Measurements from ENCODE around the gene IGFL1. TPM values are rescaled to one million over a fixed set of nuclear protein-coding genes. Genes with fewer than 3 reads are reported as not detected.
"Not testable (repeated sequence)": the region's sequence is repeated elsewhere in the genome, so short reads cannot be mapped to it uniquely, and the experiment has no call there.

Gene IGFL1
- total RNA-seq, 1 donor from 2014 or later = not detected

DNA sequence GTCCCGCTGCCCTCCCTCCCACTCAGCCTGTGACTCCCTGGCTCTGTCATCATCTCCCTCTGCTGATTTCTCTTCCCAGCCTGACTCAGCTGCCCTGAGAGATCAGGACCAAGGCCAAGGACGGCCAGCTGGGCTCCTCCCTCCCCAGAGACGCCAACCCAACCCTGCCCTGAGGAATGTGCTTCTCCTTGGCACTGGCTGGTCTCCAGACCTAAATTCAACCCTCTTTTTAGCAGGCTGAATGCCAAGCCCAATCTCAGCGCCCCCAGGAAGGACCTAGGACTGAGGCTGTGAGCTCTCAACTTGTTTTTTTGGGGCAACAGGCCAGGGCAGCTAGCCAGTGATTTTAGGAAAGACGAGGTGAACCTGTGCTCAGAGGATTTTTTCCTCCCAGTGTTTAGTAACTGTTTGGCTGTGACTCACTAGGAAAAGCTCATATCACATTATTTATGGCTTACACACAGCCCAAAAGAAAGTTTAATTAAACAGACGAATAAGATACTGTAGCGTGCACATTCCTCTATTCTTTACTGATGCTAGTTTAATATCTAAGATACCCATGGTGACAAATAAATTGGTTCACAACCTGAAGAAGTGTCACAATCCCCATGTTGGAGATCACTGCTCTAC lies 7.4 kb upstream of the IGFL1 start:
- peak in 1 of 2 donors; percentile 8 for DNase-seq (ENCODE audit: low read depth in 2 of 2)

- not testable (repeated sequence) for DNase-seq (ENCODE audit: low read depth in 2 of 2)
Measured at GRCh38 chr19:46223787-46224186, 5.8 kb upstream of the IGFL1 start.

DNA sequence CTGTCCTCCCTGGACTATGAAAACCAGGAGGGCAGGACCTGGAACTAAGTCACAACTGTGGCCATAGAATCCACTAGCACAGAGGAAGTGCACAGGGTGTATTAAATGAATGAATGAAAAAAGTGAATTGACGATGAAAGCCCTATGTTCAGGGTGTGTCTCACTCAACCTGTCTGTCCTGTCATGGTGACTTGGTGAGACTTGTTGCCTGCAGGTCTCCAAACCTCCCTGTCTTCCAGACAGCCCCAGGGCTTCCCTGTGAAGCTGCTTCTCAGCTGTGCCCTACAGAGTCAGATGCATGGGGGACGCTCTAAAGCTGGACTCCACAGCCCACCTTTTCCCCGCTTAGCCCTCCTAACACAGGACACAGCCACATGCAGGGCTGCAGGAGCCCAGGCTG lies 4.8 kb upstream of the IGFL1 start:
- DNase-seq (ENCODE audit: low read depth in 2 of 2) = no peak

DNA sequence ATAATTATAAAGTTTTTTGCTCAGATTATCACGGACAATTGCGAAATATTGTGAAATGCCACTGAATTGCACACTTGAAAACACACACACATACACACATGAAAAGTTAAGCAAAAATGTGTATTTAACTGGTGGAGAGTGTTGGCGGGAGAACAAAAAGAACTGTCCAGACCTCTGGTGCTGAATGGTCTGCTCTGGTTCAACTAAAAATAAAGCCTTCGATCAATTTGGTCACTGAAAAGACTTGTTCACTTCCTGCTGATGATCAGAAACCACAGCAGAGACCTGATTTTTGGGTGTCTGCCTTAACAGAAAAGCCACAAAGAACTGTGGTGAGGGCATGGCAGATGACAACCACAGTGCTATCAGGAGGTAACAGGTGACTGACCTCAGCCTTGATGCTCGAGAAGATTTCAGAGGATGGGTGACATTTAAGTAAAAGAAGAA lies 4.0 kb upstream of the IGFL1 start:
- peak; percentile 10 to 16 for DNase-seq (ENCODE audit: low read depth in 2 of 2)

GRCh38 chr19:46226438-46226973 lies 3.0 kb upstream of the IGFL1 start:
- no peak for DNase-seq (ENCODE audit: low read depth in 2 of 2)

GRCh38 chr19:46232029-46232428 lies 2.5 kb downstream of the IGFL1 start:
- no peak for DNase-seq (ENCODE audit: low read depth in 2 of 2)

GRCh38 chr19:46232468-46232867 lies 2.9 kb downstream of the IGFL1 start:
- no peak for DNase-seq (ENCODE audit: low read depth in 2 of 2)

DNA sequence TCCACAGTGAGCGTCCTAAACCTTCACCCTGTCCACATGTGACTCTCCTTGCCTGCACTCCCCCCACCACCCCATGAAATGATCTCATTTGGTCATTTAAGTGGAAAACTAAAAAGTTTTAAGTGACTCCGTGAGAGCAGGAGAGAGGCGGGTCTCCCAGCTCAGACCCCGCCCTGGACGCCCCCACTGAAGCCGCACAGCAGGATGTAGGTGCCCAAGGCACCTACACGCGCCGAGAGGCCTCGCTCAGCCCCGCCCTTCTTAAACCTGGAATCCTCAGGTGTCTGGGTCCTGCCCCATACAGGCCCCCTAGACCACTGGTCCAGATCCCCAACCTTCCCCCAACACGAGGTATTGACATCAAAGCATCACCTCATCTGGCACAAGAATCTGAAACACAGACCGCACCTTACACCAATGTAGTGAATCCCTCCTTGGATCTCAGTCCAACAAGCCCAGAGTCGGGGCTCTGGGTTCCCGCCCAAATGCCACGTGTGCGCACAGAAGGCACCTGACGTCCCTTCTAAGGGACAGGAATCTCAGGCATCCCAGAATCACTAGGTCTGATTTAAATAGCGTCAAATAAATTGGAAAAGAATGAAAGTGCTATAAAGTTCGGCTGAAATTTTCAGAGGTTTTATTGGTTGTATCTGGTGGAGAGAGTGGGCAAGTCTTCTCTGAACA lies 3.5 kb downstream of the IGFL1 start:
- DNase-seq (ENCODE audit: low read depth in 2 of 2) = no peak

- not testable (repeated sequence) for DNase-seq (ENCODE audit: low read depth in 2 of 2)
Measured at GRCh38 chr19:46233871-46234270, 4.3 kb downstream of the IGFL1 start.

DNA sequence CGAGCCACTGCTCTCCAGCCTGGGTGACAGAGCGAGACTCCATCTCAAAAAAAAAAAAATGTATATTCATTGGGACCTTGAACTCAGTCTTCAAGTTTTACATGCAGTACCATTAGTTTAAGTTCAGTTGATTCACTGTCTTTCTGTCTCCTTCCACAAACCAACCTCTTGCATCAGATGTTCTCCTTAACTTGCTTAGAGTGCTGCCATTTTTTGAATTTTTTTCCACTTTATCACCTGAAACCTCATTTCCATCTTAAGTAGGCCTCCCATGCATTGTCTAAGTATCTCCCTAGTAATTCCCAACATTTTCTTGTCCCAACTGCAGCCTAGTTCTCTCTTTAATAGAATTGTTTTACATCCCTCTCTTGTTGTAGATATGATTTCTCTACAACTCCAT lies 8.6 kb downstream of the IGFL1 start:
- not testable (repeated sequence) for DNase-seq (ENCODE audit: low read depth in 2 of 2)

- DNase-seq (ENCODE audit: low read depth in 2 of 2) = no peak
Measured at GRCh38 chr19:46239193-46240024, 9.9 kb downstream of the IGFL1 start.

GRCh38 chr19:46240693-46241092 lies 11.2 kb downstream of the IGFL1 start:
- no peak for DNase-seq (ENCODE audit: low read depth in 2 of 2)

GRCh38 chr19:46241626-46242025 lies 12.1 kb downstream of the IGFL1 start:
- DNase-seq (ENCODE audit: low read depth in 2 of 2) = no peak

DNA sequence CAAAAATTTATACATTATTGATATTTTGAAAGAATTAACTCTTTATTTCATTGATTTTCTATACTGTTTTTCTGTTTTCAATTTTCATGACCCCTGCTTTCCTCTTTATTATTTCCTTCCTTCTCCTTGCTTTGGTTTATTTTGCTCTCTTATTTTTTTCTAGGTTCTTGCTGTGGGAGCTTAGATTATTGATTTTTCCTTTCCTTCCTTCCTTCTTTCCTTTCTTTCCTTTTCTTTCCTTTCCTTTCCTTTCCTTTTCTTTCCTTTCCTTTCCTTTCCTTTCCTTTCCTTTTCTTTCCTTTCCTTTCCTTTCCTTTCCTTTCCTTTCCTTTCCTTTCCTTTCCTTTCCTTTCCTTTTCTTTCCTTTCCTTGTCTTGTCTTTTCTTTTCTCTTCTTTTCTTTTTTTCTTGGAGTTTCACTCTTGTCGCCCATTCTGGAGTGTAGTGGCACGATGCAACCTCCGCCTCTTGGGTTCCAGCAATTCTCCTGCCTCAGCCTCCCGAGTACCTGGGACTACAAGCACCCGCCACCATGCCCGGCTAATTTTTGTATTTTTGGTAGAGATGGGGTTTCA lies 13.6 kb downstream of the IGFL1 start:
- DNase-seq (ENCODE audit: low read depth in 2 of 2) = not testable (repeated sequence)

GRCh38 chr19:46250076-46250735 lies 20.7 kb downstream of the IGFL1 start:
- no peak for DNase-seq (ENCODE audit: low read depth in 2 of 2)

GRCh38 chr19:46251416-46251815 lies 21.9 kb downstream of the IGFL1 start:
- DNase-seq (ENCODE audit: low read depth in 2 of 2) = no peak

- DNase-seq (ENCODE audit: low read depth in 2 of 2) = no peak
Measured at GRCh38 chr19:46254776-46255175, 25.2 kb downstream of the IGFL1 start.

- no peak for DNase-seq (ENCODE audit: low read depth in 2 of 2)
Measured at GRCh38 chr19:46256855-46257254, 27.3 kb downstream of the IGFL1 start.

GRCh38 chr19:46261501-46261900 lies 32.0 kb downstream of the IGFL1 start:
- not testable (repeated sequence) for DNase-seq (ENCODE audit: low read depth in 2 of 2)

DNA sequence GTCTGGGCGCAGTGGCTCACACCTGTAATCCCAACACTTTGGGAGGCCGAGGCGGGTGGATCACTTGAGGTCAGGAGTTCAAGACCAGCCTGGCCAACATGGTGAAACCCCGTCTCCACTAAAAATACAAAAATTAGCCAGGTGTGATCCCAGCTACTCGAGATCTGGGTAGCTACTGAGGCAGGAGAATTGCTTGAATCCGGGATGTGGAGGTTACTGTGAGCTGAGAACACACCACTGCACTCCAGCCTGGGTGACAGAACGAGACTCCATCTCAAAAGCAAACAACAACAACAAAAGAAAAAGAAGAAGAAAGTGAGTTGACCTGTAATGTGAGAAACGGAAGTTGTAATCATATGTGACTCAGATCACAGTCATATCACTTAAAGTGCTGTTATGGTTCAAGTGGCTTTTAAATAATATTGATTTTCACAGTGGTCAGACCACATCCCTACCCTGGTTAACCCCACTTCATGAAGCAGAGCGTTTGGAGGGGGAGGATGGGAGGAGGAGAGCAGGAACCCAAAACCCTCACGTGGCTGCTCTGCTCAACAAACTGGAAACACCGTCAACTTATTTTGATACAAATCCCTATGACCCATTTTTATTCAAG lies 33.2 kb downstream of the IGFL1 start:
- peak in 1 of 2 donors; percentile 64 for DNase-seq (ENCODE audit: low read depth in 2 of 2)

GRCh38 chr19:46264801-46265200 lies 35.3 kb downstream of the IGFL1 start:
- not testable (repeated sequence) for DNase-seq (ENCODE audit: low read depth in 2 of 2)

Data from lung microvascular endothelial cell (primary cell).